Nephron progenitor cell (in vitro differentiated cells): ENCODE results near the gene TMEM109.
A peak's percentile ranks its signal among the peaks of the same experiment; 100 is the strongest.

ENCODE experiments used
- DNase-seq: peaks from one replicate; pipeline ENCODE4 v3.0.0; 2021
- H3K27ac Mint-ChIP-seq: 2 replicates; pipeline ENCODE4 v1.8.0; 2021; ENCODE audit warnings: mild to moderate bottlenecking, moderate library complexity, mixed read lengths
- H3K27me3 Mint-ChIP-seq: 2 replicates; pipeline ENCODE4 v1.8.0; 2021; ENCODE audit warnings: mild to moderate bottlenecking, low read depth, mixed read lengths; ENCODE audit not compliant: poor library complexity
- H3K36me3 Mint-ChIP-seq: 2 replicates; pipeline ENCODE4 v1.8.0; 2021; ENCODE audit warnings: low read depth, mixed read lengths
- H3K4me1 Mint-ChIP-seq: 2 replicates; pipeline ENCODE4 v1.8.0; 2021; ENCODE audit warnings: mixed read lengths
- H3K4me3 Mint-ChIP-seq: 2 replicates; pipeline ENCODE4 v1.8.0; 2021; ENCODE audit warnings: mild to moderate bottlenecking, moderate library complexity, mixed read lengths
- H3K9me3 Mint-ChIP-seq: 2 replicates; pipeline ENCODE4 v1.8.0; 2021; ENCODE audit warnings: mild to moderate bottlenecking, moderate library complexity, mixed read lengths
- CTCF ChIP-seq: fragments of 200-600 bp; sonication (generic); IDR thresholded peaks from 2 replicates; pipeline ENCODE4 v1.5.0; 2021; ENCODE audit warnings: antibody characterized with exemption

The TMEM109 gene

GRCh38 chr11:60899046-60899936 is 14.7 kb upstream of the TMEM109 start:
- Mint-ChIP-seq H3K9me3 (no peaks in the 10 kb centered on the region), H3K36me3 (peaks cover 87% of the 10 kb centered on the region), H3K27me3 (no peaks in the 10 kb centered on the region), H3K27ac (no peak overlapping the region), H3K4me1 (peaks cover 8% of the 10 kb centered on the region), H3K4me3 (no peak overlapping the region)
- DNase-seq: peak; percentile 48
- TF ChIP-seq CTCF: peak; percentile 94

- Mint-ChIP-seq H3K4me1 (peaks cover 15% of the 10 kb centered on the region), H3K27ac (no peak overlapping the region), H3K27me3 (no peaks in the 10 kb centered on the region), H3K36me3 (peaks cover 82% of the 10 kb centered on the region), H3K9me3 (no peaks in the 10 kb centered on the region), H3K4me3 (no peak overlapping the region)
- TF ChIP-seq CTCF: no peak
- DNase-seq: no peak
These were observed 14.0 kb upstream of the TMEM109 start for GRCh38 chr11:60899977-60900376.

GRCh38 chr11:60900673-60901404 is 13.1 kb upstream of the TMEM109 start:
- peak overlapping the region; percentile 91 for H3K27ac Mint-ChIP-seq
- no peak overlapping the region for H3K4me3 Mint-ChIP-seq
- H3K36me3 Mint-ChIP-seq: peaks cover 73% of the 10 kb centered on the region
- DNase-seq: no peak
- H3K27me3 Mint-ChIP-seq: no peaks in the 10 kb centered on the region
- H3K4me1 Mint-ChIP-seq: peaks cover 24% of the 10 kb centered on the region
- no peak for TF ChIP-seq CTCF
- H3K9me3 Mint-ChIP-seq: no peaks in the 10 kb centered on the region

GRCh38 chr11:60902625-60903024 is 11.3 kb upstream of the TMEM109 start:
- H3K36me3 Mint-ChIP-seq: peaks cover 57% of the 10 kb centered on the region
- no peak for TF ChIP-seq CTCF
- no peak overlapping the region for H3K4me3 Mint-ChIP-seq
- H3K9me3 Mint-ChIP-seq: no peaks in the 10 kb centered on the region
- H3K4me1 Mint-ChIP-seq: peaks cover 32% of the 10 kb centered on the region
- no peak overlapping the region for H3K27ac Mint-ChIP-seq
- no peak for DNase-seq
- peaks cover 5% of the 10 kb centered on the region for H3K27me3 Mint-ChIP-seq

GRCh38 chr11:60905047-60905446 is 8.9 kb upstream of the TMEM109 start:
- Mint-ChIP-seq H3K4me3 (peak overlapping the region; percentile 86), H3K9me3 (peaks cover 19% of the 10 kb centered on the region), H3K27me3 (peaks cover 29% of the 10 kb centered on the region), H3K4me1 (peaks cover 32% of the 10 kb centered on the region), H3K36me3 (peaks cover 33% of the 10 kb centered on the region), H3K27ac (peak overlapping the region; percentile 4)
- DNase-seq: no peak
- TF ChIP-seq CTCF: no peak
